DND-41 (cell line): ENCODE data around the gene STAM.

Source experiments
- ATAC-seq: fragments of 200-7000 bp; cut with Tn5 transposase; 3 replicates; pipeline ENCODE4 v1.9.1; 2021; ENCODE audit warnings: low read depth; ENCODE audit not compliant: insufficient read depth
- DNase-seq: peaks from one replicate; pipeline ENCODE4 v3.0.0-alpha.2; 2020
- H2AFZ ChIP-seq: 2 replicates; pipeline ENCODE4 v1.6.0; 2012; ENCODE audit warnings: low read depth, low read length
- H3K27ac ChIP-seq: 2 replicates; pipeline ENCODE4 v1.5.1; 2012; ENCODE audit warnings: low read length, inconsistent platforms
- H3K27me3 ChIP-seq: fragments of 200-600 bp; sonication (generic); 2 replicates; pipeline ENCODE4 v1.6.0; 2012; ENCODE audit warnings: low read length, mild to moderate bottlenecking, inconsistent platforms; ENCODE audit not compliant: insufficient read depth, poor library complexity
- H3K36me3 ChIP-seq: 2 replicates; pipeline ENCODE4 v1.5.1; 2012; ENCODE audit warnings: low read length, inconsistent platforms; ENCODE audit not compliant: insufficient read depth
- H3K4me1 ChIP-seq: 2 replicates; pipeline ENCODE4 v1.5.1; 2012; ENCODE audit warnings: mild to moderate bottlenecking, low read length; ENCODE audit not compliant: insufficient read depth
- H3K4me2 ChIP-seq: 2 replicates; pipeline ENCODE4 v1.6.0; 2012; ENCODE audit warnings: mild to moderate bottlenecking, moderate library complexity, low read length, inconsistent platforms; ENCODE audit not compliant: insufficient read depth
- H3K4me3 ChIP-seq, 2 experiments: fragments of 200-600 bp in 1 of 2; shearing (Covaris generic) in 1 of 2; 2 replicates each; pipeline ENCODE4 v1.5.1; 2012 to 2016; ENCODE audit warnings: inconsistent platforms in 2 of 2, low read length in 2 of 2, mild to moderate bottlenecking in 2 of 2, low read depth in 1 of 2, moderate library complexity in 1 of 2
- H3K79me2 ChIP-seq: 2 replicates; pipeline ENCODE4 v1.6.0; 2012; ENCODE audit warnings: low read length, inconsistent platforms; ENCODE audit not compliant: insufficient read depth
- H3K9ac ChIP-seq: 2 replicates; pipeline ENCODE4 v1.6.0; 2012; ENCODE audit warnings: low read depth, mild to moderate bottlenecking, inconsistent platforms, low read length, moderate library complexity
- H3K9me3 ChIP-seq: 2 replicates; pipeline ENCODE4 v1.5.1; 2012; ENCODE audit warnings: low read length, moderate library complexity, mild to moderate bottlenecking, inconsistent platforms; ENCODE audit not compliant: insufficient read depth, severe bottlenecking
- H4K20me1 ChIP-seq: 2 replicates; pipeline ENCODE4 v1.6.0; 2012; ENCODE audit warnings: low read length; ENCODE audit not compliant: insufficient read depth
- EZH2 ChIP-seq: IDR thresholded peaks from 3 replicates; pipeline ENCODE4 v1.6.1; 2012; ENCODE audit warnings: borderline replicate concordance, low read depth, mild to moderate bottlenecking, moderate library complexity, low read length, inconsistent platforms; ENCODE audit not compliant: severe bottlenecking
- TF ChIP-seq, protein P1 (sequence below): IDR thresholded peaks from 2 replicates; pipeline ENCODE4 v1.5.1; 2012; ENCODE audit warnings: borderline replicate concordance, low read length, moderate library complexity, mild to moderate bottlenecking; ENCODE audit not compliant: poor library complexity, severe bottlenecking; ENCODE audit errors: extremely low read depth

Gene STAM

DNA sequence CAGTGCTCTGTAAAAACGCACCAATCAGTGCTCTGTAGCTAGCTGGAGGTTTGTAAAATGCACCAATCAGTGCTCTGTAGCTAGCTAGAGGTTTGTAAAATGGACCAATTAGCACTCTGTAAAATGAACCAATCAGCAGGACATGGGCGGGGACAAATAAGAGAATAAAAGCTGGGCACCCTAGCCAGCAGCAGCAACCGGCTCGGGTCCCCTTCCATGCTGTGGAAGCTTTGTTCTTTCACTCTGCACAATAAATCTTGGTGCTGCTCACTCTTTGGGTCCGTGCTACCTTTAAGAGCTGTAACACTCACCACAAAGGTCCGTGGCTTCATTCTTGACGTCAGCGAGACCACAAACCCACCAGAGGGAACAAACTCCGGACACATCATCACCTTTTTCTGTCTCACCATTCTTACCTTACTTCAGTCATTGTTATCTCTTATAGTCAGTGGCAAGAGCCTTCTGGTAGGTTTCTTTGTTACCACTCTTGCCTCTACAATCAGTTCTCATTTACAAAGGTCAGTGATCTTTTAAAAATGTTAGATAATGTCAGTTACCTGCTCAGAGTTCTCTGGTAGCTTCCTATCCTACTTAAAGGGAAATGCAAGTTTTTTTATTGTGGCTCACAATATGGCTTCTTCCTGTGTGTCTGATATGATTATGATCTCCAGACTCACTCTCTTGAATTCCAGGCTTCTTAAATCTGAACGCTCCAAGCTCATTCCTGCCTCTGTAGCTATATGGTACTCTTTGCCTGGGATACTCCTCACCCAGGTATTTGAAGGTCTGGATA lies 4.5 kb downstream of the STAM start:
- peaks cover 14% of the 10 kb centered on the region; the same call in 1 of the 2 replicates for H4K20me1 ChIP-seq
- H3K79me2 ChIP-seq = peaks cover 95% of the 10 kb centered on the region
- H3K4me2 ChIP-seq = 0 out of 2 replicates have a peak overlapping the region, but pooled peaks have one; percentile 12
- no peak overlapping the region for H3K9ac ChIP-seq
- H3K36me3 ChIP-seq = peaks cover 13% of the 10 kb centered on the region; the same call in 1 of the 2 replicates
- no peak for TF ChIP-seq EZH2
- no peak overlapping the region for H3K27ac ChIP-seq
- no peak overlapping the region for H3K4me3 ChIP-seq
- DNase-seq = no peak
- no peak overlapping the region for H2AFZ ChIP-seq
- no peak for ATAC-seq
- peaks cover 6% of the 10 kb centered on the region for H3K9me3 ChIP-seq
- peaks cover 37% of the 10 kb centered on the region for H3K4me1 ChIP-seq
- H3K27me3 ChIP-seq = no peaks in the 10 kb centered on the region

DNA sequence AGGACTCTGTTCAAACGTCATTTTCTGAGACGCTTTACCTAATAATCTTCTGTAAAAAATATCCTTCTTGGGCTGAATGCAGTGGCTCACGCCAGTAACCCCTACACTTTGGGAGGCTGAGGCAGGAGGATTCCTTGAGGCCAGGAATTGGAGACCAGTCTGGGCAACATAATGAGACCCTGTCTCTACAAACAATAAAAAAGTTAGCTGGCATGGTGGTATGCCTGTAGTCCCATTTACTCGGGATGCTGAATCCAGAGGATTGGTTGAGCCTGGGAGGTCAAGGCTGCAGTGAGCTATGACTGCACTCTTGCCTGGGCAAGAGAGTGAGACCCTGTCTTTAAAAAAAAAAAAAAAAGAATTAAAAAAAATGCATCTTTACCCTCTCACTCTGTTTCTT lies 5.1 kb downstream of the STAM start:
- H3K27ac ChIP-seq = no peak overlapping the region
- no peaks in the 10 kb centered on the region for H3K27me3 ChIP-seq
- no peak overlapping the region for H3K9ac ChIP-seq
- peaks cover 14% of the 10 kb centered on the region; the same call in 1 of the 2 replicates for H4K20me1 ChIP-seq
- H3K9me3 ChIP-seq = peaks cover 6% of the 10 kb centered on the region
- TF ChIP-seq, protein P1, sequence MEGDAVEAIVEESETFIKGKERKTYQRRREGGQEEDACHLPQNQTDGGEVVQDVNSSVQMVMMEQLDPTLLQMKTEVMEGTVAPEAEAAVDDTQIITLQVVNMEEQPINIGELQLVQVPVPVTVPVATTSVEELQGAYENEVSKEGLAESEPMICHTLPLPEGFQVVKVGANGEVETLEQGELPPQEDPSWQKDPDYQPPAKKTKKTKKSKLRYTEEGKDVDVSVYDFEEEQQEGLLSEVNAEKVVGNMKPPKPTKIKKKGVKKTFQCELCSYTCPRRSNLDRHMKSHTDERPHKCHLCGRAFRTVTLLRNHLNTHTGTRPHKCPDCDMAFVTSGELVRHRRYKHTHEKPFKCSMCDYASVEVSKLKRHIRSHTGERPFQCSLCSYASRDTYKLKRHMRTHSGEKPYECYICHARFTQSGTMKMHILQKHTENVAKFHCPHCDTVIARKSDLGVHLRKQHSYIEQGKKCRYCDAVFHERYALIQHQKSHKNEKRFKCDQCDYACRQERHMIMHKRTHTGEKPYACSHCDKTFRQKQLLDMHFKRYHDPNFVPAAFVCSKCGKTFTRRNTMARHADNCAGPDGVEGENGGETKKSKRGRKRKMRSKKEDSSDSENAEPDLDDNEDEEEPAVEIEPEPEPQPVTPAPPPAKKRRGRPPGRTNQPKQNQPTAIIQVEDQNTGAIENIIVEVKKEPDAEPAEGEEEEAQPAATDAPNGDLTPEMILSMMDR = no peak
- no peak for TF ChIP-seq EZH2
- H3K79me2 ChIP-seq = peaks cover 98% of the 10 kb centered on the region
- H3K4me1 ChIP-seq = peaks cover 37% of the 10 kb centered on the region
- DNase-seq (no peak), ATAC-seq (no peak)
- H3K4me2 ChIP-seq = 0 out of 2 replicates have a peak overlapping the region, but pooled peaks have one; percentile 12
- H2AFZ ChIP-seq = no peak overlapping the region
- peaks cover 15% of the 10 kb centered on the region; the same call in 1 of the 2 replicates for H3K36me3 ChIP-seq
- no peak overlapping the region for H3K4me3 ChIP-seq

DNA sequence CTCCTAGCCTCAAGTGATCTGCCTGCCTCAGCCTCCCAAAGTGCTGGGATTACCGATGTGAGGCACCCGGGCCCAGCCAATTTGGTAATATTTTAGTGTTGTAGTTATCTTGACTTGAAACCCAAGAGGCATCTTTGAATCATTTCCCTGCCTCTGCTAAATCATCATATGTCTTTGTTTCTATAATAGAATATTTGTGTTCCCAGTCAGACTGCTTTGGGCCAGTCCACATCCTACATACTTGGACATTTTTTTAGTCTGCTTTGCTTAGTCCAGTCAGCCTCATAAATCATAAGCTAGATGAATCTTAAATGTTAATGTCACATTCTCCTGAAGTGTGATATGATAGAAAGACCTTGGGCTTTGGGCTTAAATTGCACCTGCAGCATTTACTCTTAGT lies 5.9 kb downstream of the STAM start:
- no peak for ATAC-seq
- peaks cover 6% of the 10 kb centered on the region for H3K9me3 ChIP-seq
- H3K27me3 ChIP-seq = no peaks in the 10 kb centered on the region
- H3K4me2 ChIP-seq = no peak overlapping the region
- no peak for DNase-seq
- no peak overlapping the region for H3K4me3 ChIP-seq
- peaks cover 10% of the 10 kb centered on the region; the same call in 1 of the 2 replicates for H4K20me1 ChIP-seq
- peaks cover 15% of the 10 kb centered on the region; the same call in 1 of the 2 replicates for H3K36me3 ChIP-seq
- H3K27ac ChIP-seq = no peak overlapping the region
- no peak overlapping the region for H3K9ac ChIP-seq
- H3K79me2 ChIP-seq = peaks cover 96% of the 10 kb centered on the region
- H3K4me1 ChIP-seq = peaks cover 36% of the 10 kb centered on the region
- no peak overlapping the region for H2AFZ ChIP-seq
- TF ChIP-seq, protein P1 = no peak
- no peak for TF ChIP-seq EZH2

DNA sequence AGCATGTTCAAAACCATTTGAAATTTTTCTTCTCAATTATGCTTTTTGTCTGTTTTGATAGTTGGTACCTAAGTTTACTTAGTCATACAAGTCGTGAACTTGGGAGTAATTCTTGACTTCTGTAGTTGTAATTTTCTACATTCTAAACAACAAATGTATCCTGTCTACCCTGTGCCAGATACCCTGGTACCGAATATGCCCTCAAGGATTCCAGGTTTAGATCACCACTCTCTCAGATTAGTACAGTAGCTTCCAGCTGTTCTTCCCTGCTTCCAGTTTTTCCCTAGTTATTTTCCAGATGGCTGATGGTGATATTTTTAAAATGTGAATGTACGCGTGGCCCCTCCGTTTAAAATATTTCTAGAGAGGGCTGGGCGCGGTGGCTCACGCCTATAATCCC lies 6.5 kb downstream of the STAM start:
- H3K4me3 ChIP-seq = no peak overlapping the region
- no peak overlapping the region for H3K4me2 ChIP-seq

More for the DNA sequence above, 6.5 kb downstream of the STAM start:
- no peak for TF ChIP-seq EZH2
- TF ChIP-seq, protein P1 = no peak
- Histone ChIP-seq H4K20me1 (peaks cover 10% of the 10 kb centered on the region; the same call in 1 of the 2 replicates), H3K9me3 (peaks cover 6% of the 10 kb centered on the region), H3K36me3 (peaks cover 15% of the 10 kb centered on the region; the same call in 1 of the 2 replicates), H3K4me1 (peaks cover 35% of the 10 kb centered on the region), H3K27me3 (no peaks in the 10 kb centered on the region), H2AFZ (no peak overlapping the region), H3K79me2 (peaks cover 96% of the 10 kb centered on the region), H3K27ac (no peak overlapping the region), H3K9ac (no peak overlapping the region)
- no peak for ATAC-seq
- DNase-seq = no peak
